ENCODE results near the gene ENTHD1.

GRCh38 chr22:39910876-39911613 lies 17.5 kb upstream of the ENTHD1 start:
- TF ChIP-seq CTCF (IDR thresholded peaks at IDR 0.05; ENCODE audit: insufficient read depth, low read length, poor library complexity, severe bottlenecking): no peak
- TF ChIP-seq EZH2phosphoT487 (conservative IDR thresholded peaks at IDR 0.05; ENCODE audit: low read length): no peak

All from SU-DHL-6 (cell line).